Measurements from ENCODE around the gene IQSEC3.
"Not testable (repeated sequence)": the region's sequence is repeated elsewhere in the genome, so short reads cannot be mapped to it uniquely, and the experiment has no call there.

IQSEC3 gene

DNA sequence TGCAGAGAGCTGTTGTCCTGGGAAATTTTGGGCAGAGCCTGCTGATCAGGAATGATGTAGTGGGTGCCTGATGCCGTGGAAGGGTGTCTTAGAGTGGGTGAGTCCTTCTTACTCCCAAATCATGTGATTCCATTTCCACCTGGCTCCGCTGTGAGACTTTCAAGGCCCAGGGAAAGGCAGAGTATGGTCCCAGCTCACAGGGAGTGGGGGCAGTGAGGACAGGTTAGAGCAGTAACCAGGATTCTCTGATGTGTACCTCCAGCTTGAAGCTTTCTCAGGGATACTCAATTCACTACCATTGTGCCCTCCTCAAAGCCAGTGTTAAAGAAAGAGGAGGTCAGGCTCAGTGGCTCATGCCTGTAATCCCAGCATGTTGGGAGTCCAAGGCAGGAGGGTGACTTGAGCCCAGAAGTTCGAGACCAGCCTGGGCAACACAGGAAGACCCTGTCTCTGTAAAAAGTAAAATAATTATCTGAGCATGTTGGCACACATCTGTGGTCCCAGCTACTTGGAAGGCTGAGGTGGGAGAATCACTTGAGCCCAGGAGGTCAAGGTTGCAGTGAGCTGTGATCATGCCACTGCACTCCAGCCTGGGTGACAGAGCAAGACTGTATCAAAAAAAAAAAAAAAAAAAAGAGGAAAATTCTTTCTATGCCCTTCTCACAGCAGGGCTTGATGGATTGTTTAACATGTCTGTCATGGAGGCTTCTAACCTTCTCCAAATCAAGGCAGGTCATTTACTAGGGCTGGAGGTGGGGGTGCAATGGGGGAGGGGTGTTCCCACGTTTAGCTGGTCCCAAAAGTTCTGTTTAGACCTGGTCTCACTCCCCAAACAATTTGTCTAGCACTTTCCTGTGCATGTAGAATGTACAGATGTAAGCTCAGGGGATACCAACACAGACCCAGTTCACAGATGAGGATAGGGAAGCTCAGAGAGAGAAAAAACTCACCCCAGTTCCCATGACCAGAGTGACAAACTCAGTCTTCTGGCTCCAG lies 12.5 kb upstream of the IQSEC3 start:
- DNase-seq: no peak

GRCh38 chr12:54750-55535 lies 11.6 kb upstream of the IQSEC3 start:
- no peak for DNase-seq

DNA sequence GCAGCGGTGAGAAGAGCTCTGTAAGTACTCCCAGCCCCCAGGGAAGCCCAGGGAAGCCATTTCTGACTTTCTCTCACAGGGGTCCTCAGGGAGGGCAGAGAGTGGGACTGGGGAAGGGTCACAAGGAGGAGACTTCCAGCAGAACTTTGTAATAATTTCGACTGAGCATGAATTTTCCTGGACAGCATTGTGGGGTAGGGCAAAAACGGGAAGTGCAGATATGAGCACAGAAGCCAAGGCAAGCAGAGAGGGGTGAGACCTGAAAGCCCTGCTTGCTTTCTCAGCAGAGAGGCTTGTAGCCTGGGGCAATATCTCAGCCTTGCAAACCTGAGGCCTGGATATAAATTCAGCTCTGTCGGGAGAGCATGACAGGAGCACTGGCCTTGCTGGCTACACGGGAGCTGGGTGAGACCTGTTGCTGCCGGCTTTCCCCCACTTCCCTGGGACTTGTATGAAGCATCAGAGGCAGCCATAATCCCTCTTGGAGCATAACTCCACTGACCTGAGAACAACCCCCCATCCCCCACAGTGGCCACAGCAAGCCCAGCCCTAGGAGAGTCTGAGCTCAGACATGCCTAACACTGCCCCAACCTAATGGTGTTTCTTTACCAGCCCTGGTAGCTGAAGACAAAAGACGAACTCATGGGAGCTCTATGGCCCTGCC lies 9.8 kb upstream of the IQSEC3 start:
- no peak for DNase-seq

- DNase-seq: no peak
These were observed 9.0 kb upstream of the IQSEC3 start for GRCh38 chr12:57539-57938.

GRCh38 chr12:58832-59231 lies 7.7 kb upstream of the IQSEC3 start:
- no peak for DNase-seq

- not testable (repeated sequence) for DNase-seq
These were observed 4.7 kb upstream of the IQSEC3 start for GRCh38 chr12:61845-62244.

DNA sequence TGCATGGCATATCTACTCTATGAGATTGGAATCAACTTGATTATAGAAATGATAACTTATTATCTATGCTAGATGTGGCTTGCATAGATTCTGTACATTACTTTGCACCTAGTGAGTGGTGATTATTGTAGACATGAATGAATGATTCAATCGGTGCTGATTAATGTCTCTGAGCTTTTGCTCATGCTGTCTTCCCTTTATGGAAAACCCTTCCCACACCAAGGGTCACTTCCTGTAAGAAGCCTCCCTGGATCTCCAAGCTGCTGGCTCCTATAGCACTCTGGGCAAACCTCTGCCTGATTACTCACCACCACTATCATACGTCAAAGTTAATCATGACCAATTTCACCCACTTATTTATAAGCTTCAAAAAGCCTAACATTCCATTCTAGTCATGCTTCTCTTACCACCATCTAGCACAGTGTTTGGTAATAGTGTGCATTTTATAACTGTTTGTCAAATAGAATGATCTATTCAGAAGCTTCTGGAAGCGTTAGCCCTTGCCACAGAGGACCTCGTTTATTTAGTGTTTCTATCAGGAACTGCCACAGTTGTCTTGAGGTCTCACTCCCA lies 990 bp upstream of the IQSEC3 start:
- DNase-seq: not testable (repeated sequence)

DNA sequence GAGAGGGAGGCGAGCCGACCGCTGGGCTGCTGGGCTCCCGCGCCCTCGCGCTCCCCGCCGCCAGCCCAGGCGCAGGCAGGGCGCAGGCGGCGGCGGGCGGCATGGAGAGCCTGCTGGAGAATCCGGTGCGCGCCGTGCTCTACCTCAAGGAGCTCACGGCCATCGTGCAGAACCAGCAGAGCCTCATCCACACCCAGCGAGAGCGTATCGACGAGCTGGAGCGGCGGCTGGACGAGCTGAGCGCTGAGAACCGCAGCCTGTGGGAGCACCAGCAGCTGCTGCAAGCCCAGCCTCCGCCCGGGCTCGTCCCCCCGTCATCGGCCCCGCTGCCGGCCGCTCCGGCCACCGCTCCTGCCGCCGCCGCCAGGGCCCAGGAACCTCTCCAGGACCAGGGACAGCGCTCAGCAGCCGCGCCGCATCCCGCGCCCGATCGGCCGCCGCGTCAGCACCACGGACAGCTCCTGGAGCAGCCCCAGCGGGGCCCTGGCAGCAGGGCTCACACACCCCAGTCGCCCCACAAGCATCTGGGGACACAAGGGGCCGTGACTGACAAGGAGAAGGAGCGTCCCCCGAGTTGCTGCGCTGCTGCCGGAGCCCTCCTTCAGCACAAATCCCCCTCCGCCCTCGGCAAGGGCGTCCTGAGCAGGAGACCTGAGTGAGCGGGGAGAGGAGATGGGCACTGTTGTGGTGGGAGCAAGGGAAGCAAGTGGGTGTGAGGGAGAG lies 376 bp downstream of the IQSEC3 start:
- not testable (repeated sequence) for DNase-seq

- DNase-seq: not testable (repeated sequence)
These were observed 3.1 kb downstream of the IQSEC3 start for GRCh38 chr12:69677-70076.

DNA sequence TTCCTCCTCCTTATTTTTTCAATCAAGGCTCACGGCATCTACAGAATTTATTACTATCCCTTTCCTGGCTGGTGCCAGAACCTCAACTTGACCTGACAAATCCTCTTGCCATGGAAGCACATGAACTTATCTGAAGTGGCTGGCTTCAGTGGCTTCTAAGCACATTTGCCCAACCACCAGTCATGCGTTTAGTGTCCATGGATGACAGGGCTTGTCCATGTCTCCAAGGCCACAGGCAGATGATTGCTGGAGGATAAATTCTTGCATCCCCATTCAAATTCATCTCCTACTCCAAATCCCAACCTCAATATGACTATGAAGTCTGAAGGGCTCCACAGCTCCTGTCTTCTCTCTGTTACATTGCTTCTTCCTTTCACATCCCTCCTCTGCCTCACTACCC lies 4.0 kb downstream of the IQSEC3 start:
- not testable (repeated sequence) for DNase-seq

GRCh38 chr12:72018-72417 lies 5.5 kb downstream of the IQSEC3 start:
- DNase-seq: not testable (repeated sequence)

- DNase-seq: not testable (repeated sequence)
These were observed 8.0 kb downstream of the IQSEC3 start for GRCh38 chr12:74420-75190.

DNA sequence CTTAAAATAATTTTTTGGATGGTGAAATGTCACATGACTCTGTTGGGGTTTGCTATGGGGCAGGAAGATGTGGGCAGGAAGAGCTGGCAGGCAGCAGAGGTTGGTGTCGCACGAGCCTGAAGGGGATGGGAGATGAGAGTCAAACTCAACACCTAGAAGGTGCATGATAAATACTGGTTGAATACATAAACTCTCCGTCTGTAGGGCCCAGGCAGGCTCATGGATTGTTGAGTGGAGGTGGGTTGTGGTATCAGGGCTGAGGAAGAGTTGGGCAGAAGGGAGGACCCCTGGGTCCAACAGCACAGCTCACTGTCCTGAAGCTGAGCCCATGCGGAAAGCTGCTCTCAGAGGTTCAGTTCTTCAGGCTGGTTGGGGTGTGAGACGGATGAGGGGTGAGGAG lies 9.0 kb downstream of the IQSEC3 start:
- DNase-seq: not testable (repeated sequence)

DNA sequence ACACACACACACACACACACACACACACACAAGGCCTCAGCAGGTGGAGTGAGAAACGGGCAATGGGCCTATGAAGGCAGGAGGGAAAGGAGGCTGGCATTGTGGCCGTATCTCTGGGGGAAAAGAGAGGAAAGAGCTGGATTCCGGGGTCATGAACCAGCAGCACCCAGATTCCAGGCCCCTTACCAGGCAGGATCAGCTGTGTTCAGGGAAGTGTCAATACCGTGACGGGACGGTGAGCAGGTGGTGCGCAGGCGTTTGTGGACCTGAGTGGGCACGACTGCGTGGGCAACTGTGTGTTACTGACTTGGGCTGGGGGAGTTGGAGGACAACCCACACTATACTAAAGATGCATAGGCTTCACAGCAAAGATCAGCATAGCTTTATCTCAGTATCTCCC lies 9.5 kb downstream of the IQSEC3 start:
- DNase-seq: not testable (repeated sequence)

DNA sequence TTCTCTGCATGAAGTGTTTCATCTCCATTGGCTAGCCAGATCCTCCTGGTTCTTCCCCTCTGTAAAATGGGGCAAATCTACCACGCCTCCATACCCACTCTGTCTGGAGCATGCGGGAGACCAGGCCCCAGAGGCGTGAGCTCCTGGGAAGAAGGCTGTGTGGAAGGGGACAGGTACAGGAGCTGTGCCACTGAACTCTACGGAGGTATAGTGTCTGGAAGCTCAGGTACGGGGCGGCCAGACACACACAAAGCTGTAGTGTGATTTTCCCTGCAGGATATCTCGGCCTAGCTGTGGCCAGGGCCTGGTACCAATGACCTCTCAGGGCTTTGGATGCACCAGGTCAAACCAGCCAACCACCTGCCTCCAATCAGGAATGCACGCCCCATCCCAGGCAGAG lies 10.0 kb downstream of the IQSEC3 start:
- DNase-seq: not testable (repeated sequence)

DNA sequence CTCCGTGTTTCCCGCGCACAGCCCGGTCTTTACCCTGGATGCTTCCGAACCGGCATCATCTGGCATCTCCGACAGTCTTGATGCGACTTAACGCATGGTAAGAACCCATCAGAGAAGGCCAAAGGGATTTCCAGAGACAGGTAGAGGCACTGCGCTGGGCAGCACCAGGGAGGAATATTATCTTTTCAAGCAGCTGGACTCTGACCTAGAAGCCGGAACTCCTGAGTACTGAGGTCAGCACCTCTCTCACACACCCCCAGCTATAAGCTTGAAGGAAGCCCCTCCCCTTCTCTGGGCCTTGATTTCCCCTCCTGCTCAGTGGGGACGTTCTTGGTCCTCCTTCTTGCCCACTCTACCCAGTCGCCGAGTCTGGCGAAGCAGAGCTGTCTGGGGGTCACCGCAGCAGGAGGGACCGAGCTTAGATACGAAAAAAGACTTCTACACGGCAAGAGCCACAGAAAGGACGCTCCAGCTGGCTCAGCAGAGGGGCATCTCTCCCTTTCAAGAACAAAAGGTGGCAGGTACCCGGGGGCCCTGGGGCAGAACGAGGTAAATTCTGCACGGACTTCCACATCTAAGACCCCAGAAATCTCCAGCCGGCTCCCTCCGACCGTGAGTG lies 10.6 kb downstream of the IQSEC3 start:
- not testable (repeated sequence) for DNase-seq

DNA sequence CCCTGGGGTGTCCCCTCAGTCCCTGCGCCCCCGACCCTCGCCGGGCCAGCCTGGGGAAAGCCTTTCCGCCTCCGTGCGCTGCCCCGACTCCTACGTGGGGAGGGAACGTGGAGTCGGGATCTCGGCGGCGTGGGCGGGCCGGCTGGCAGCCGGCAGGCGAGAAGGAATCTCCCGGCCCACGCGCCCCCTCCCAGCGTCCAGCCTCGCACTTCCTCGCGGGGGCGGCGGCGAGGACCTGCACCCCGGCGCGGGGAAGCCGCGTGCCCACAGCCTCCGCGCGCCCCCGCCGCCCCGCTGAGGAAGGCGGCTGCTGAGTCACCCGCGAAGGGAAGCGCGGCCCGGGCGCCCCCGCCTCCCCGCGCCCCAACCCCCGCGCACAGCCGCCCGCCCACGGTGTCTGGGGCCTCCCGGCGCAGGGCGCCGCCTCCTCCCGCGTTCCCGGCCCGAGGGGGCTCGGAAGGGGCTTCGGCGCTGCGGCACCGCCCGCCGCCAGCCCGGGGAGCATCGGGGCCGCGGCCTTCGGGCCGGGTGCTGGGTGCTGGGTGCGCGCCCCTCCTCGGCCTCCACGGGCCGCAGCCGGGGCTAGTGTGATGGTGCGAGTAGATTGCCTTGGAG lies 11.3 kb downstream of the IQSEC3 start:
- not testable (repeated sequence) for DNase-seq

GRCh38 chr12:78981-79380 lies 12.4 kb downstream of the IQSEC3 start:
- DNase-seq: no peak

DNA sequence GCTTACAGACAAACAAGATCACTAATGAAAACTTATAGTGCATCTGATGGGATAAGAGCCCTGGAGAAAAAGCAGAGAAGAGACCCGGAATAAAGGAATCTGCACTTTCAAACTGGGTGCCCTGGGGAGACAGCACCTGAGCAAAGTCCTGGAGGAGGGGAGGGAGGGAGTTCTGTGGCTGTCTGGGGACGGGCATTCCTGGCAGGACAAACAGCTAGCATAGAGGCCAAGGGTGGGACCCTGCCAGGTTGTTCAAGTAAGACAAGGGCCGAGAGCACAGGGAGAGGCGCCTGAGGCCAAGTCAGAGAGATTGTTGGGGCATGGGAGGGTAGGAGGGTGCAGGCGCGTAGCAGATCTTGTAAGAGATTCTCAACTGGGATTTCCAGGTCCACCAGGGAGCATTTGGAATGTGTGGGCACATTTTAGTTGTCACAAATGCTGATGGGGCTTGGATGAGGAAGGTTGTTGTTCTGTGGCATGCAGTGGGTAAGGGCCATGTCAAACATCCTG lies 14.2 kb downstream of the IQSEC3 start:
- no peak for DNase-seq

DNA sequence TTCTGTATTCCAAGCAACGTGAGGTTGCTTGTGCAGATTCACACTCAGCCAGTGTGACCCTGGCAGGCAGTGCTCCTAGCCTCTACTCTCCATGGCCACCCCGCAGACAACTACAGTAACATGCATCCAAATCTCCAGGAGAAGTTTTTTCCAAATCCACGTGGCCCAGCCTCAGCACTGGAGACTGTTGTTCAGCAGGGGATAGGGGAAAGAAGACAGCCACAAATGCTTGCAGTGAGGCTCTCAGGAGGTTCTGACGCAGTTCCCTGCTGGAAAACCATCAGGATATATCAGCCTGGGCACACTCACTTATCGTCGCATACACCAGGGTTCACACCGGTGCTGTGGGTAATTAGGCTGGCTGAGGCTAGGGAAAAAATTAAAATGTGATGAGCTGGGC lies 16.2 kb downstream of the IQSEC3 start:
- DNase-seq: no peak

Measured in stimulated activated CD4-positive, alpha-beta T cell treated with anti-CD3 and anti-CD28 coated beads, Interleukin-4, amount 100 ng/mL, for 24 hours (primary cell).